ENCODE measurements around the gene OBI1.

GRCh38 chr13:78658630-78659449 is at the start of gene OBI1:
- TF ChIP-seq, protein P1, sequence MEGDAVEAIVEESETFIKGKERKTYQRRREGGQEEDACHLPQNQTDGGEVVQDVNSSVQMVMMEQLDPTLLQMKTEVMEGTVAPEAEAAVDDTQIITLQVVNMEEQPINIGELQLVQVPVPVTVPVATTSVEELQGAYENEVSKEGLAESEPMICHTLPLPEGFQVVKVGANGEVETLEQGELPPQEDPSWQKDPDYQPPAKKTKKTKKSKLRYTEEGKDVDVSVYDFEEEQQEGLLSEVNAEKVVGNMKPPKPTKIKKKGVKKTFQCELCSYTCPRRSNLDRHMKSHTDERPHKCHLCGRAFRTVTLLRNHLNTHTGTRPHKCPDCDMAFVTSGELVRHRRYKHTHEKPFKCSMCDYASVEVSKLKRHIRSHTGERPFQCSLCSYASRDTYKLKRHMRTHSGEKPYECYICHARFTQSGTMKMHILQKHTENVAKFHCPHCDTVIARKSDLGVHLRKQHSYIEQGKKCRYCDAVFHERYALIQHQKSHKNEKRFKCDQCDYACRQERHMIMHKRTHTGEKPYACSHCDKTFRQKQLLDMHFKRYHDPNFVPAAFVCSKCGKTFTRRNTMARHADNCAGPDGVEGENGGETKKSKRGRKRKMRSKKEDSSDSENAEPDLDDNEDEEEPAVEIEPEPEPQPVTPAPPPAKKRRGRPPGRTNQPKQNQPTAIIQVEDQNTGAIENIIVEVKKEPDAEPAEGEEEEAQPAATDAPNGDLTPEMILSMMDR (IDR thresholded peaks at IDR 0.05), result no peak
- peak in 1 of 2 donors; percentile 53 for TF ChIP-seq POLR2A (IDR thresholded peaks at IDR 0.05)
- TF ChIP-seq EP300 (IDR thresholded peaks at IDR 0.05), result no peak
- TF ChIP-seq POLR2AphosphoS5 (IDR thresholded peaks at IDR 0.05), result peak in 1 of 3 donors; percentile 94
